HepG2 (cell line): Measurements from ENCODE around the gene TNNT1. TPM values are rescaled to one million over a fixed set of nuclear protein-coding genes. Genes with fewer than 3 reads are reported as not detected.

ENCODE experiments used
- ATAC-seq: fragments of 200-7000 bp; cut with Tn5 transposase; 3 replicates; pipeline ENCODE4 v1.9.1; 2020; ENCODE audit warnings: mild to moderate bottlenecking, moderate library complexity
- BruUV-seq: library from RNA; stranded (reverse); fragments of 400-500 nt; replicated peaks from 2 replicates; lab custom pipeline; 2021; lab: Mats Ljungman, UMichigan
- CTCF ChIA-PET: fragments of 300-600 bp; formaldehyde crosslinking; extraction: SDS; loops from one replicate; lab custom pipeline; 2021; ENCODE audit warnings: low total read pairs, inconsistent platforms, low intra/inter-chr PET ratio; lab: Yijun Ruan, JAX
- POLR2A ChIA-PET: fragments of 350-600 bp; sonication (Branson Sonifier 250); formaldehyde crosslinking; loops from one replicate; lab custom pipeline; 2020; ENCODE audit warnings: antibody characterized with exemption, inconsistent platforms; lab: Yijun Ruan, JAX
- DNase-seq: peaks from one replicate; pipeline ENCODE4 v3.0.0-alpha.2; 2015; ENCODE audit warnings: low spot score
- FAIRE-seq: peaks from 3 replicates; lab custom pipeline; 2011; peaks lifted over from hg19 to GRCh38; lab: Jason Lieb, UNC
- H2AFZ ChIP-seq: one replicate; pipeline ENCODE4 v1.6.1; 2011; ENCODE audit warnings: low read length, inconsistent platforms
- H3K27ac ChIP-seq: fragments of 300-600 bp; 3 replicates; pipeline ENCODE4 v1.8.0; 2011; ENCODE audit warnings: mixed run types, mild to moderate bottlenecking, mixed read lengths, low read length, inconsistent platforms; ENCODE audit not compliant: insufficient read depth; ENCODE audit errors: extremely low read length
- H3K27me3 ChIP-seq, 2 experiments: fragments of 200-600 bp in 1 of 2; 2 replicates in 1 of 2; 3 replicates in 1 of 2; pipeline versions ENCODE4 v1.6.0 to v1.8.0; 2011; ENCODE audit warnings: low read length in 2 of 2, mild to moderate bottlenecking in 2 of 2, moderate library complexity in 2 of 2, inconsistent platforms in 1 of 2; ENCODE audit not compliant: insufficient read depth in 2 of 2, control insufficient read depth in 1 of 2
- H3K36me3 ChIP-seq, 2 experiments: fragments of 200-600 bp in 1 of 2; replicated peaks in 1 of 2; 2 replicates in 1 of 2; 3 replicates in 1 of 2; pipeline versions ENCODE4 v1.5.1 to v1.8.0; 2011; ENCODE audit warnings: low read length in 2 of 2, inconsistent platforms in 1 of 2; ENCODE audit not compliant: insufficient read depth in 2 of 2, control insufficient read depth in 1 of 2
- H3K4me1 ChIP-seq: 2 replicates; pipeline ENCODE4 v1.5.1; 2012; ENCODE audit warnings: low read length, inconsistent platforms; ENCODE audit not compliant: insufficient read depth
- H3K4me2 ChIP-seq: 2 replicates; pipeline ENCODE4 v1.6.0; 2011; ENCODE audit warnings: low read depth, low read length, inconsistent platforms
- H3K4me3 ChIP-seq, 3 experiments: fragments of 200-600 bp in 1 of 3; sonication (generic), shearing (Covaris generic) in 1 of 3; replicated peaks in 1 of 3; 2 replicates each; pipeline ENCODE4 v1.5.1; 2011 to 2016; ENCODE audit warnings: low read length in 3 of 3, inconsistent platforms in 2 of 3, low read depth in 2 of 3, mild to moderate bottlenecking in 2 of 3, control low read depth in 1 of 3, mixed read lengths in 1 of 3; ENCODE audit not compliant: insufficient read depth in 1 of 3
- H3K79me2 ChIP-seq: one replicate; pipeline ENCODE4 v1.6.1; 2011; ENCODE audit warnings: low read length, inconsistent platforms; ENCODE audit not compliant: insufficient read depth
- H3K9ac ChIP-seq: 2 replicates; pipeline ENCODE4 v1.6.0; 2011; ENCODE audit warnings: mild to moderate bottlenecking, low read depth, low read length, inconsistent platforms; ENCODE audit not compliant: insufficient read depth
- H3K9me3 ChIP-seq: 2 replicates; pipeline ENCODE4 v1.5.1; 2012; ENCODE audit warnings: mild to moderate bottlenecking, low read length
- H4K20me1 ChIP-seq: 2 replicates; pipeline ENCODE4 v1.6.0; 2011; ENCODE audit warnings: inconsistent platforms, mild to moderate bottlenecking, low read length, moderate library complexity; ENCODE audit not compliant: insufficient read depth
- E2F5 ChIP-seq: sonication (generic); formaldehyde crosslinking; conservative IDR thresholded peaks from 2 replicates; pipeline ENCODE4 v1.4.0; 2020; ENCODE audit warnings: missing genetic modification reagents
- FOXM1 ChIP-seq: sonication (generic); formaldehyde crosslinking; IDR thresholded peaks from 2 replicates; pipeline ENCODE4 v1.5.0; 2020; ENCODE audit warnings: missing genetic modification reagents
- RAD21 ChIP-seq: fragments of 450-650 bp; formaldehyde crosslinking; IDR thresholded peaks from 2 replicates; pipeline ENCODE4 v1.5.0; 2020; ENCODE audit warnings: mild to moderate bottlenecking
- TBL1XR1 ChIP-seq: fragments of 150-350 bp; IDR thresholded peaks from 2 replicates; pipeline ENCODE4 v1.6.1; 2014; ENCODE audit warnings: borderline replicate concordance, low read length; ENCODE audit not compliant: partially characterized antibody
- TEAD2 ChIP-seq: sonication (generic); formaldehyde crosslinking; IDR thresholded peaks from 2 replicates; pipeline ENCODE4 v1.9.0; 2021; ENCODE audit warnings: missing genetic modification reagents
- YEATS4 ChIP-seq: sonication (generic); formaldehyde crosslinking; IDR thresholded peaks from 2 replicates; pipeline ENCODE4 v1.4.0; 2020; ENCODE audit warnings: missing genetic modification reagents, borderline replicate concordance
- ZNF143 ChIP-seq: sonication (generic); formaldehyde crosslinking; IDR thresholded peaks from 2 replicates; pipeline ENCODE4 v1.4.0; 2020; ENCODE audit warnings: missing genetic modification reagents
- ZNF7 ChIP-seq: IDR thresholded peaks from 2 replicates; pipeline ENCODE4 v1.6.1; 2016; ENCODE audit warnings: missing biosample characterization, missing genetic modification reagents
- ZNF740 ChIP-seq: sonication (generic); formaldehyde crosslinking; IDR thresholded peaks from 2 replicates; pipeline ENCODE4 v1.4.0; 2020; ENCODE audit warnings: missing genetic modification reagents
- ZSCAN25 ChIP-seq: sonication (generic); formaldehyde crosslinking; IDR thresholded peaks from 2 replicates; pipeline ENCODE4 v1.8.0; 2022; ENCODE audit warnings: mild to moderate bottlenecking, missing genetic modification reagents
- ZSCAN30 ChIP-seq: sonication (generic); formaldehyde crosslinking; IDR thresholded peaks from 2 replicates; pipeline ENCODE4 v1.5.0; 2020; ENCODE audit warnings: mild to moderate bottlenecking, missing genetic modification reagents
- WGBS: methylation state at CpG from one replicate; pipeline ENCODE4 v1.1.6; 2017; ENCODE audit warnings: low lambda C conversion rate; 5-methylcytosine and 5-hydroxymethylcytosine counted together
- in situ Hi-C: cut with HindIII; loops from 2 replicates; pipeline ENCODE4 v1.10.0; 2017; ENCODE audit warnings: low pct_unique_long_range_greater_than_20kb; ENCODE audit not compliant: extremely low pct_ligation_motif_present
- intact Hi-C: fragments of 100-400 bp; cut with micrococcal nuclease; formaldehyde crosslinking; loops from one replicate; pipeline ENCODE4 v1.10.0; 2022; ENCODE audit not compliant: unreplicated experiment
- polyA plus RNA-seq, 8 experiments: library from polyadenylated mRNA; depleted of rRNA in 3 of 8; stranded (reverse) in 7 of 8; unstranded in 1 of 8; fragments of >200 nt; fragmentation: Illumina TruSeq in 4 of 8; extraction: Trizol in 4 of 8; gene quantifications; 2 replicates each; pipeline versions ENCODE4 v1.2.1 to v1.2.3, GENCODE V29; 2011 to 2016; ENCODE audit warnings: low read depth in 4 of 8, missing spikeins in 1 of 8, mixed read lengths in 1 of 8; ENCODE audit not compliant: insufficient read depth in 1 of 8
- total RNA-seq, 5 experiments: library from RNA; depleted of rRNA; stranded (reverse); fragments of >200 nt; fragmentation: Illumina TruSeq; extraction: Trizol; gene quantifications; 2 replicates each; pipeline ENCODE4 v1.2.3, GENCODE V29; 2016; ENCODE audit warnings: low read depth in 1 of 5
- TF ChIP-seq, protein P1 (sequence below): sonication (generic); formaldehyde crosslinking; IDR thresholded peaks from 2 replicates; pipeline ENCODE4 v1.4.0; 2020; ENCODE audit warnings: missing genetic modification reagents
- TF ChIP-seq, protein P2 (sequence below): sonication (generic); formaldehyde crosslinking; IDR thresholded peaks from 2 replicates; pipeline ENCODE4 v1.4.0; 2020; ENCODE audit warnings: missing genetic modification reagents, borderline replicate concordance
- TF ChIP-seq, protein P3 (sequence below): sonication (generic); formaldehyde crosslinking; IDR thresholded peaks from 2 replicates; pipeline ENCODE4 v1.5.0; 2020; ENCODE audit warnings: mild to moderate bottlenecking, missing genetic modification reagents

Gene TNNT1
- total and polyA plus RNA-seq, 2 of the 13 experiments (the other 11 are each of a cell fraction or from before 2014, with no cell fraction given): 1.3 to 2.4 TPM

GRCh38 chr19:55088543-55089341 is 60.3 kb downstream of the TNNT1 start:
- H4K20me1 ChIP-seq: peaks cover 6% of the 10 kb centered on the region; the same call in 1 of the 2 replicates
- intact Hi-C loops (loop anchor here (1.0 kb wide), 1 partner anchor 44 kb away; no protein-coding TSS in a partner anchor), in situ Hi-C loops (loop anchor here (5.0 kb wide), 1 partner anchor 34 kb away; no protein-coding TSS in a partner anchor)
- ChIA-PET POLR2A (no interaction called here), CTCF (interaction anchor here (0.8 to 1.3 kb wide), 2 partner anchors 11 to 44 kb away, joined by 5 to 9 read pairs; no protein-coding TSS in a partner anchor)
- H3K27me3 ChIP-seq: no peaks in the 10 kb centered on the region
- no TSS peak for BruUV-seq
- H3K9me3 ChIP-seq: no peaks in the 10 kb centered on the region
- no peak overlapping the region for H3K4me2 ChIP-seq
- no peak overlapping the region for H3K4me3 ChIP-seq
- H3K4me1 ChIP-seq: no peaks in the 10 kb centered on the region
- DNase-seq: peak; percentile 59
- 47% methylated on average over 17 of the region's 18 CpGs for WGBS
- H3K79me2 ChIP-seq: no peaks in the 10 kb centered on the region
- no peak overlapping the region for H3K9ac ChIP-seq
- peaks cover 0 to 1% of the 10 kb centered on the region in 2 experiments; a peak in 1 of 5 replicates for H3K36me3 ChIP-seq
- no peak for FAIRE-seq
- ATAC-seq: peak; percentile 63
- no peak overlapping the region for H2AFZ ChIP-seq
- no peak overlapping the region for H3K27ac ChIP-seq
- TF ChIP-seq ZNF740 (CRISPR knock-in tag) (peak; percentile 90), RAD21 (no peak), YEATS4 (no peak), ZSCAN25 (CRISPR knock-in tag) (no peak), TEAD2 (CRISPR knock-in tag) (no peak), ZNF143 (CRISPR knock-in tag) (no peak), TBL1XR1 (no peak), FOXM1 (CRISPR knock-in tag) (no peak), ZNF7 (CRISPR knock-in tag) (no peak), E2F5 (CRISPR knock-in tag) (no peak), ZSCAN30 (CRISPR knock-in tag) (no peak)
- TF ChIP-seq, protein P1, sequence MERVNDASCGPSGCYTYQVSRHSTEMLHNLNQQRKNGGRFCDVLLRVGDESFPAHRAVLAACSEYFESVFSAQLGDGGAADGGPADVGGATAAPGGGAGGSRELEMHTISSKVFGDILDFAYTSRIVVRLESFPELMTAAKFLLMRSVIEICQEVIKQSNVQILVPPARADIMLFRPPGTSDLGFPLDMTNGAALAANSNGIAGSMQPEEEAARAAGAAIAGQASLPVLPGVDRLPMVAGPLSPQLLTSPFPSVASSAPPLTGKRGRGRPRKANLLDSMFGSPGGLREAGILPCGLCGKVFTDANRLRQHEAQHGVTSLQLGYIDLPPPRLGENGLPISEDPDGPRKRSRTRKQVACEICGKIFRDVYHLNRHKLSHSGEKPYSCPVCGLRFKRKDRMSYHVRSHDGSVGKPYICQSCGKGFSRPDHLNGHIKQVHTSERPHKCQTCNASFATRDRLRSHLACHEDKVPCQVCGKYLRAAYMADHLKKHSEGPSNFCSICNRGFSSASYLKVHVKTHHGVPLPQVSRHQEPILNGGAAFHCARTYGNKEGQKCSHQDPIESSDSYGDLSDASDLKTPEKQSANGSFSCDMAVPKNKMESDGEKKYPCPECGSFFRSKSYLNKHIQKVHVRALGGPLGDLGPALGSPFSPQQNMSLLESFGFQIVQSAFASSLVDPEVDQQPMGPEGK: peak; percentile 47; the same call in 1 of the 2 replicates
- TF ChIP-seq, protein P2, sequence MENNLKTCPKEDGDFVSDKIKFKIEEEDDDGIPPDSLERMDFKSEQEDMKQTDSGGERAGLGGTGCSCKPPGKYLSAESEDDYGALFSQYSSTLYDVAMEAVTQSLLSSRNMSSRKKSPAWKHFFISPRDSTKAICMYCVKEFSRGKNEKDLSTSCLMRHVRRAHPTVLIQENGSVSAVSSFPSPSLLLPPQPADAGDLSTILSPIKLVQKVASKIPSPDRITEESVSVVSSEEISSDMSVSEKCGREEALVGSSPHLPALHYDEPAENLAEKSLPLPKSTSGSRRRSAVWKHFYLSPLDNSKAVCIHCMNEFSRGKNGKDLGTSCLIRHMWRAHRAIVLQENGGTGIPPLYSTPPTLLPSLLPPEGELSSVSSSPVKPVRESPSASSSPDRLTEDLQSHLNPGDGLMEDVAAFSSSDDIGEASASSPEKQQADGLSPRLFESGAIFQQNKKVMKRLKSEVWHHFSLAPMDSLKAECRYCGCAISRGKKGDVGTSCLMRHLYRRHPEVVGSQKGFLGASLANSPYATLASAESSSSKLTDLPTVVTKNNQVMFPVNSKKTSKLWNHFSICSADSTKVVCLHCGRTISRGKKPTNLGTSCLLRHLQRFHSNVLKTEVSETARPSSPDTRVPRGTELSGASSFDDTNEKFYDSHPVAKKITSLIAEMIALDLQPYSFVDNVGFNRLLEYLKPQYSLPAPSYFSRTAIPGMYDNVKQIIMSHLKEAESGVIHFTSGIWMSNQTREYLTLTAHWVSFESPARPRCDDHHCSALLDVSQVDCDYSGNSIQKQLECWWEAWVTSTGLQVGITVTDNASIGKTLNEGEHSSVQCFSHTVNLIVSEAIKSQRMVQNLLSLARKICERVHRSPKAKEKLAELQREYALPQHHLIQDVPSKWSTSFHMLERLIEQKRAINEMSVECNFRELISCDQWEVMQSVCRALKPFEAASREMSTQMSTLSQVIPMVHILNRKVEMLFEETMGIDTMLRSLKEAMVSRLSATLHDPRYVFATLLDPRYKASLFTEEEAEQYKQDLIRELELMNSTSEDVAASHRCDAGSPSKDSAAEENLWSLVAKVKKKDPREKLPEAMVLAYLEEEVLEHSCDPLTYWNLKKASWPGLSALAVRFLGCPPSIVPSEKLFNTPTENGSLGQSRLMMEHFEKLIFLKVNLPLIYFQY (CRISPR knock-in tag): no peak
- TF ChIP-seq, protein P3, sequence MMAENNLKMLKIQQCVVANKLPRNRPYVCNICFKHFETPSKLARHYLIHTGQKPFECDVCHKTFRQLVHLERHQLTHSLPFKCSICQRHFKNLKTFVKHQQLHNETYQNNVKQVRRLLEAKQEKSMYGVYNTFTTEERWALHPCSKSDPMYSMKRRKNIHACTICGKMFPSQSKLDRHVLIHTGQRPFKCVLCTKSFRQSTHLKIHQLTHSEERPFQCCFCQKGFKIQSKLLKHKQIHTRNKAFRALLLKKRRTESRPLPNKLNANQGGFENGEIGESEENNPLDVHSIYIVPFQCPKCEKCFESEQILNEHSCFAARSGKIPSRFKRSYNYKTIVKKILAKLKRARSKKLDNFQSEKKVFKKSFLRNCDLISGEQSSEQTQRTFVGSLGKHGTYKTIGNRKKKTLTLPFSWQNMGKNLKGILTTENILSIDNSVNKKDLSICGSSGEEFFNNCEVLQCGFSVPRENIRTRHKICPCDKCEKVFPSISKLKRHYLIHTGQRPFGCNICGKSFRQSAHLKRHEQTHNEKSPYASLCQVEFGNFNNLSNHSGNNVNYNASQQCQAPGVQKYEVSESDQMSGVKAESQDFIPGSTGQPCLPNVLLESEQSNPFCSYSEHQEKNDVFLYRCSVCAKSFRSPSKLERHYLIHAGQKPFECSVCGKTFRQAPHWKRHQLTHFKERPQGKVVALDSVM: peak; percentile 13; the same call in 1 of the 2 replicates
